HG03045 (cell line): ENCODE measurements around the gene GAPVD1.
"Not testable (repeated sequence)": the region's sequence is repeated elsewhere in the genome, so short reads cannot be mapped to it uniquely, and the experiment has no call there.

Source experiments
- ATAC-seq: cut with Tn5 transposase; IDR thresholded peaks from one replicate; pipeline ENCODE4 v1.9.1; 2021; ENCODE audit warnings: mild to moderate bottlenecking, moderate library complexity; ENCODE audit not compliant: unreplicated experiment

The GAPVD1 gene, protein sequence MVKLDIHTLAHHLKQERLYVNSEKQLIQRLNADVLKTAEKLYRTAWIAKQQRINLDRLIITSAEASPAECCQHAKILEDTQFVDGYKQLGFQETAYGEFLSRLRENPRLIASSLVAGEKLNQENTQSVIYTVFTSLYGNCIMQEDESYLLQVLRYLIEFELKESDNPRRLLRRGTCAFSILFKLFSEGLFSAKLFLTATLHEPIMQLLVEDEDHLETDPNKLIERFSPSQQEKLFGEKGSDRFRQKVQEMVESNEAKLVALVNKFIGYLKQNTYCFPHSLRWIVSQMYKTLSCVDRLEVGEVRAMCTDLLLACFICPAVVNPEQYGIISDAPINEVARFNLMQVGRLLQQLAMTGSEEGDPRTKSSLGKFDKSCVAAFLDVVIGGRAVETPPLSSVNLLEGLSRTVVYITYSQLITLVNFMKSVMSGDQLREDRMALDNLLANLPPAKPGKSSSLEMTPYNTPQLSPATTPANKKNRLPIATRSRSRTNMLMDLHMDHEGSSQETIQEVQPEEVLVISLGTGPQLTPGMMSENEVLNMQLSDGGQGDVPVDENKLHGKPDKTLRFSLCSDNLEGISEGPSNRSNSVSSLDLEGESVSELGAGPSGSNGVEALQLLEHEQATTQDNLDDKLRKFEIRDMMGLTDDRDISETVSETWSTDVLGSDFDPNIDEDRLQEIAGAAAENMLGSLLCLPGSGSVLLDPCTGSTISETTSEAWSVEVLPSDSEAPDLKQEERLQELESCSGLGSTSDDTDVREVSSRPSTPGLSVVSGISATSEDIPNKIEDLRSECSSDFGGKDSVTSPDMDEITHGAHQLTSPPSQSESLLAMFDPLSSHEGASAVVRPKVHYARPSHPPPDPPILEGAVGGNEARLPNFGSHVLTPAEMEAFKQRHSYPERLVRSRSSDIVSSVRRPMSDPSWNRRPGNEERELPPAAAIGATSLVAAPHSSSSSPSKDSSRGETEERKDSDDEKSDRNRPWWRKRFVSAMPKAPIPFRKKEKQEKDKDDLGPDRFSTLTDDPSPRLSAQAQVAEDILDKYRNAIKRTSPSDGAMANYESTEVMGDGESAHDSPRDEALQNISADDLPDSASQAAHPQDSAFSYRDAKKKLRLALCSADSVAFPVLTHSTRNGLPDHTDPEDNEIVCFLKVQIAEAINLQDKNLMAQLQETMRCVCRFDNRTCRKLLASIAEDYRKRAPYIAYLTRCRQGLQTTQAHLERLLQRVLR (N-terminal part only)

GRCh38 chr9:125261501-125262293 lies at the start of gene GAPVD1:
GAPVD1 (plus strand) TSS chr9:125261826; CDS start chr9:125298922, 37,096 bp downstream.
- ATAC-seq = peak; percentile 90

DNA sequence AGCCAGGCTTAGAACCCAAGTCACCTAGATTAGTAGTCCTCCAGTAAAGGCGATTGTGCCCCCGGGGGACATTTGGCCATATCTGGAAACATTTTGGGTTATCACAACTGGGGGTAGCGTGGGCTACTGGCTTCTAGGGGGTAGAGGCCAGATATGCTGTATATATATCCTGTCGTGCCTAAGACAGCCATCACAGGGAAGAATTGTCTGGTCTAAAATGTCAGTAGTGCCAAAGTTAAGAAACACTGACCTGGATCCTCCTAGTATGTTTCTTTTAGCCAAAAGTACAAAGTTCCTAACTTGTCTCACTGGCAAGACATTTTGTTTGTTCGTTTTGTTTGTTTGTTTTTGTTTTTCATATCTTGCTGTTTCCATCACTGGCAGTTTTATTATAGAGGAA lies 47.4 kb upstream of the GAPVD1 start:
- no peak for ATAC-seq

- ATAC-seq = no peak
These were observed 43.0 kb upstream of the GAPVD1 start for GRCh38 chr9:125218621-125219020.

DNA sequence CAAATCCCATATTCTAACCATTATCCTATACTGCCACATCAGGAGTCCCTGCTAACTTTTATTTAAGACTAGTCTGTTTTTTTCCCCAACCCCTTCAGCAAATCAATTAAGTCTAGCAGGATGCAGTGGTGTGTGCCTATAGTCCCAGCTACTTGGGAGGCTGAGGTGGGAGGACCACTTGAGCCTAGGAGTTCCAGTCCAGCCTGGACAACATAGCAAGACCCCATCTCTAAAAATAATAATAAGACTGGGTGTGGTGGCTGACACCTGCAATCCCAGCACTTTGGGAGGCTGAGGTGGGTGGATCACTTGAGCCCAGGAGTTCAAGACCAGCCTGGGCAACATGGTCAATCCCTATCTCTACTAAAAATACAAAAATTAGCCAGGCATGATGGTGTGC lies 36.8 kb upstream of the GAPVD1 start:
- not testable (repeated sequence) for ATAC-seq

DNA sequence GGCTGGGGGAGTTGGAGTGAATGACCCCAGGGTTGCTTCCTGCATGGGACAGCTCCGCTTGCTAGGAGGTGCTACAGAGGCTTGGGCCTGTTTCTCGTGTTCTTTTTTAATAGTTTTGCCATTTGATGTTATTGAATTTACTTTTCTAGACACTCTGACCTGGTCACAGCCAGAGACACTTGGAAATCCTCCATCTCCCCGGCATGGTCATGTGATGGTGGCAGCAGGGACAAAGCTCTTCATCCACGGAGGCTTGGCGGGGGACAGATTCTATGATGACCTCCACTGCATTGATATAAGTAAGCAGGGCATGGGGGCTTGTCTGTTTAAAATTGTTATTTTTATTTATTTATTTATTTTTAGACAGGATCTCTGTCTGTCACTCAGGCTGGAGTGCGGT lies 33.9 kb upstream of the GAPVD1 start:
- no peak for ATAC-seq

DNA sequence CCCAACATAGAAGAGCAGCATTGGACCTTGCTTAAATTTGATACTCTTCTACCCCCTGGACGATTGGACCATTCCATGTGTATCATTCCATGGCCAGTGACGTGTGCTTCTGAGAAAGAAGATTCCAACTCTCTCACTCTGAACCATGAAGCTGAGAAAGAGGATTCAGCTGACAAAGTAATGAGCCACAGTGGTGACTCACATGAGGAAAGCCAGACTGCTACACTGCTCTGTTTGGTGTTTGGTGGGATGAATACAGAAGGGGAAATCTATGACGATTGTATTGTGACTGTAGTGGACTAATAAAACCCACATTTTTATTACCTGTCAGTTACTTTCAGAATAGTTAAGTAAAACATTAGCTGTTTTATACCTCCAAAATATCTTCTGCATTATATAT lies 27.9 kb upstream of the GAPVD1 start:
- ATAC-seq = no peak

GRCh38 chr9:125234099-125234498 lies 27.5 kb upstream of the GAPVD1 start:
- ATAC-seq = not testable (repeated sequence)

DNA sequence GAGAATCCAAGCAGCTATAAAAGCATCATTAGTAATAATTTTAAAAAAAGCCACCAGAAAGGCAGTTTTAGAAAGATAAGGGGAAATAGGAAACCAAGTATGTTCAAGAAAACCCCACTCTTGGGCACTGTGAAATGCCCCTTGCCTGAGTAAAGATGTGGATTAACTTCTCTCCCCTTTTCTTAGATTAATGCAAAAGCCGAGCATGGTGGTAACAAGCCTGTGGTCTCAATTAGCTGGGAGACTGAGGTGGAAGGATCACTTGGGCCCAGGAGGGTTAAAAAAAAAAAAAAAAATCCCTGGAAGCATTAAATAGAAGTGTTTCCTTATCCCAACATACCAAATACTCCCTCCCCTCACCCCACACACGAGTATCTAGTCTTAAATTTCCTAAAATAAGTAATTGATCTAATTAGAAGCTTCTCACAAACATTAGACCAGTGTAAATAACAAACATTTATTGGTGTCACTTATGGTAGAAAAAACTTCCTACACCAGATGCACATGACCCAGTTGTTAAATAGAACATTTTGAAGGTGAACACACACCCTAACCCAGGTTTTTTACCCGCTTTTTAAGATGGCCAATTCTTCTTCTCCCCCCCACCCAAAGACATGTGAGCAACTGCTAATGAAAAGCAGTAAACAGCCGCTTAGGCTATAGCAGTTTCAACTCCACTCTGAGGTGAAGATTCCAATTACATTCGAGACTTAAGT lies 25.7 kb upstream of the GAPVD1 start:
- no peak for ATAC-seq

GRCh38 chr9:125236520-125237159 lies 25.0 kb upstream of the GAPVD1 start:
- not testable (repeated sequence) for ATAC-seq

GRCh38 chr9:125238127-125238914 lies 23.3 kb upstream of the GAPVD1 start:
- ATAC-seq = no peak

DNA sequence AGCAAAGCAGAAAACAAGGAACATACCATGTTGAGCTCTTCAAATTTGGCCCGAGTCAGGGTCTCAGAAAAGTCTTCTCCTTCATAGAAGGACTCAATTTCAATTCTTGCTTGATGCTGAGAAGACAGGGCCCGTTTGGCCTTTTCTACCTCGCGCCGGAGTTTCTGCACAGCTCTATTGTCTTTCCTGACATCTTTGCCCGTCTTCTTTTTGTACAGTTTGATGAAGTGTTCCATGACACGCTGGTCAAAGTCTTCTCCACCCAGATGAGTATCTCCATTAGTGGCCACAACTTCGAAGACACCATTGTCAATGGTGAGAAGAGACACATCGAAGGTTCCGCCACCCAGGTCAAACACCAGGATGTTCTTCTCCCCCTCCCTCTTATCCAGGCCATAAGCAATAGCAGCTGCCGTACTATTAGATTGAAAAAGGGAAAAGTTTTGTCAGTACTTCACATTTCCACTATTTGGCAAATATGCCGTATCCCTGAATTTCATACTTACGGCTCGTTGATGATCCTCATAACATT lies 22.6 kb upstream of the GAPVD1 start:
- ATAC-seq = no peak

- ATAC-seq = no peak
These were observed 21.7 kb upstream of the GAPVD1 start for GRCh38 chr9:125239631-125240597.

GRCh38 chr9:125240649-125240999 lies 21.0 kb upstream of the GAPVD1 start:
- ATAC-seq = peak; percentile 19

DNA sequence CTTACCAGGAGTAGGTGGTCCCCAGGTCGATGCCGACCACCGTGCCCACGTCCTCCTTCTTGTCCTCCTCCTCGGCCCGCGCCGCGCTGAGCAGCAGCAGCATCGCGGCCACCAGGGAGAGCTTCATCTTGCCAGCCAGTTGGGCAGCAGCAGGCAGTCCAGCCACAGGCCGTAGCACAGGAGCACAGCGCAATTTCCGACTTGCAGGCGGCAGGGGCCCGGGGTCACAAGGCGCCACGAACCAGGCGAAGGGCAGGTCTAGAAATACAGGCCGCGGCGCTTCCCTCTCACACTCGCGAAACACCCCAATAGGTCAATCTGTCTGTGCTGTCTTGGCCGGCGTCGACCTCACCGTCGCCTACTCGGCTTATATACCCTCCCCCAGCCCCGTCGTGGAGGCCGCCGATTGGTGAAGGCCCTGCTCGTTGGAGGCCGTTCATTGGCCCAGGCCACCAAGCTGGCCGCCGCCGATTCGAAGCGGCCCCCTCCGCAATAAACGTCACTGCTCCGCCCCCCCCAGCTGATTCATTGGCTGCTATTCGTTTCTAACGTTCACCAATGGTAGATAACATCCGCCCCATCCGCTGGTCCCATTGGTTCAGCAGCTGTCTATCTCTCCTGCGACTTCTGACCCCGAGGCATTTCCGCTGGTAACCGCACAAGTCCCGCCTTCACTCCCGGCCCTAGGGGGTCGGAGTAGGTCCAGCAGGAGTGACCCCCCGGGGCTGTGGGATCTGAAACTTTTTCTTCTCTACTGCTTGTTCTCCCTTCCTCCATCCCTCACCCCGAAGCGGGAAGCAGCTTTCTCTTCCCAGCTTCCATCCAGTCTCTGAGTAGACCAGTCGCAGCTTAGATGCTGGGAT lies 20.4 kb upstream of the GAPVD1 start, which contains the start of gene HSPA5:
Gene HSPA5 (minus strand): TSS at position 344 of the 863 bp plus-strand sequence. CDS start 217 bp downstream, at position 127.
- peak; percentile 88 for ATAC-seq

GRCh38 chr9:125241863-125242739 lies 19.5 kb upstream of the GAPVD1 start:
- peak; percentile 16 for ATAC-seq
